Cardiac muscle cell (in vitro differentiated cells and primary cell): ENCODE measurements around the gene CREBL2. TPM values are rescaled to one million over a fixed set of nuclear protein-coding genes. Genes with fewer than 3 reads are reported as not detected.
"Not testable (repeated sequence)": the region's sequence is repeated elsewhere in the genome, so short reads cannot be mapped to it uniquely, and the experiment has no call there.

Source experiments
- DNase-seq, 2 donors: peaks; one replicate each; pipeline versions ENCODE4 v3.0.0 to v3.0.0-alpha.2; 2010 to 2017; ENCODE audit warnings: low read depth in 1 of 2, low spot score in 1 of 2
- H3K27ac ChIP-seq: fragments of 200-600 bp; sonication (generic); 2 replicates; pipeline ENCODE4 v1.5.1; 2016
- H3K27me3 ChIP-seq: fragments of 200-600 bp; sonication (generic); 2 replicates; pipeline ENCODE4 v1.6.0; 2016; ENCODE audit warnings: control low read depth
- H3K36me3 ChIP-seq: fragments of 200-600 bp; sonication (generic); 2 replicates; pipeline ENCODE4 v1.5.1; 2016; ENCODE audit warnings: control low read depth
- H3K4me1 ChIP-seq: fragments of 200-600 bp; sonication (generic); 2 replicates; pipeline ENCODE4 v1.8.1; 2017; ENCODE audit warnings: low read depth, mild to moderate bottlenecking, mixed run types
- H3K4me3 ChIP-seq: fragments of 200-600 bp; sonication (generic); 2 replicates; pipeline ENCODE4 v1.5.1; 2016; ENCODE audit warnings: mild to moderate bottlenecking
- H3K9me3 ChIP-seq: fragments of 200-600 bp; sonication (generic); 2 replicates; pipeline ENCODE4 v1.5.1; 2017; ENCODE audit warnings: low read depth, mild to moderate bottlenecking, control low read depth
- polyA plus RNA-seq: library from polyadenylated mRNA; unstranded; fragments of >200 nt; fragmentation: Nextera tagmentation; extraction: Ambion mirVana; gene quantifications from 2 replicates; pipeline ENCODE4 v1.2.1, GENCODE V29; 2016
- total RNA-seq: library from RNA; depleted of rRNA; stranded (reverse); fragments of >200 nt; gene quantifications from 2 replicates; pipeline ENCODE4 v1.2.3, GENCODE V29; 2016
- TF ChIP-seq, protein P1 (sequence below): IDR thresholded peaks from 2 replicates; pipeline ENCODE4 v1.5.1; 2012; ENCODE audit warnings: low read depth, mild to moderate bottlenecking, low read length

The CREBL2 gene, protein sequence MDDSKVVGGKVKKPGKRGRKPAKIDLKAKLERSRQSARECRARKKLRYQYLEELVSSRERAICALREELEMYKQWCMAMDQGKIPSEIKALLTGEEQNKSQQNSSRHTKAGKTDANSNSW
- total RNA-seq (16.0 and 18.3 TPM in 2 replicates), polyA plus RNA-seq (20.1 and 20.8 TPM in 2 replicates)

DNA sequence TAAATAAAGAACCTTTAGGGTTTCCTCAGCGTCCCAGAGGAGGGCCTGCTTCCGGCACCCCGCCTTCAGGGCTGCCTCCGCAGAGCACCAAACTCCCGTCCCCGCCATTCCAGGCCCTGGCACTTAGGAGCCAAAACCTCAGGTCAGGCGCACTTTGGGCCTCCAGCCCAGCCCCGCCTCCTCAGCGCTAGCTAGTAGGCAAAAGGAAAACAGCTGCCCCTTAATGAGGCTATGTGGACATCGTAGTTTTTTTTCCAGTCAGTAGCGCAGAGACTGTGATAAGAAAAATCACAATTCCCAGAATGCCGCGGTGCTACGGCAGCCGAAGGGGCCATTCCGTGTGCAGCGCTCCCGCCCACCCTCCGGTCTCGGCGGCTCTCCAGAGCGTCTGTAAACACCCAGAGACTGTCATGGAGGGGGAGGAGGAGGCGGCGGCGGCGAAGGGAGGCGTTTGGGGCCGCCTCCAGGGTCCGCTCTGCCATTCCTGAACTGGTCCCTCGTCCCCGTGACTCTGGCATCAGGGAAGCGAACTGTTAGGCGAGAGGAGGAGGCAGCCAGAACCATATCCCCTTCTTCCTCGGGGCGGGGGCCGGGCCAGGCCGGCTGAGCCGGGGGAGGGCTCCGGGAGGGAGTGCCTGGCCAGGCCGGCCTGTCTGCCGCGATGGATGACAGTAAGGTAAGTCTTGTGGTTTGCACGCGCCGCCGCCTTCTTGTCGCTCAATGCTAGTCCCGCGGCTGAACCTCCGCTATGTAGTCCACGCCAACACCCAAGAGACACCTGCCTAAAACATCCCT lies at the start of gene CREBL2:
CREBL2 (plus strand) TSS at position 365 of the 795 bp plus-strand sequence; CDS start at position 662, 297 bp downstream.
- Histone ChIP-seq H3K27me3 (no peaks in the 10 kb centered on the region), H3K36me3 (no peaks in the 10 kb centered on the region), H3K4me1 (peaks cover 9% of the 10 kb centered on the region), H3K9me3 (no peaks in the 10 kb centered on the region), H3K27ac (peak within 1 kb of the TSS; percentile 94), H3K4me3 (peak within 1 kb of the TSS; percentile 52)
- peak; percentile 97 to 99 for DNase-seq
- TF ChIP-seq, protein P1, sequence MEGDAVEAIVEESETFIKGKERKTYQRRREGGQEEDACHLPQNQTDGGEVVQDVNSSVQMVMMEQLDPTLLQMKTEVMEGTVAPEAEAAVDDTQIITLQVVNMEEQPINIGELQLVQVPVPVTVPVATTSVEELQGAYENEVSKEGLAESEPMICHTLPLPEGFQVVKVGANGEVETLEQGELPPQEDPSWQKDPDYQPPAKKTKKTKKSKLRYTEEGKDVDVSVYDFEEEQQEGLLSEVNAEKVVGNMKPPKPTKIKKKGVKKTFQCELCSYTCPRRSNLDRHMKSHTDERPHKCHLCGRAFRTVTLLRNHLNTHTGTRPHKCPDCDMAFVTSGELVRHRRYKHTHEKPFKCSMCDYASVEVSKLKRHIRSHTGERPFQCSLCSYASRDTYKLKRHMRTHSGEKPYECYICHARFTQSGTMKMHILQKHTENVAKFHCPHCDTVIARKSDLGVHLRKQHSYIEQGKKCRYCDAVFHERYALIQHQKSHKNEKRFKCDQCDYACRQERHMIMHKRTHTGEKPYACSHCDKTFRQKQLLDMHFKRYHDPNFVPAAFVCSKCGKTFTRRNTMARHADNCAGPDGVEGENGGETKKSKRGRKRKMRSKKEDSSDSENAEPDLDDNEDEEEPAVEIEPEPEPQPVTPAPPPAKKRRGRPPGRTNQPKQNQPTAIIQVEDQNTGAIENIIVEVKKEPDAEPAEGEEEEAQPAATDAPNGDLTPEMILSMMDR, result no peak

DNA sequence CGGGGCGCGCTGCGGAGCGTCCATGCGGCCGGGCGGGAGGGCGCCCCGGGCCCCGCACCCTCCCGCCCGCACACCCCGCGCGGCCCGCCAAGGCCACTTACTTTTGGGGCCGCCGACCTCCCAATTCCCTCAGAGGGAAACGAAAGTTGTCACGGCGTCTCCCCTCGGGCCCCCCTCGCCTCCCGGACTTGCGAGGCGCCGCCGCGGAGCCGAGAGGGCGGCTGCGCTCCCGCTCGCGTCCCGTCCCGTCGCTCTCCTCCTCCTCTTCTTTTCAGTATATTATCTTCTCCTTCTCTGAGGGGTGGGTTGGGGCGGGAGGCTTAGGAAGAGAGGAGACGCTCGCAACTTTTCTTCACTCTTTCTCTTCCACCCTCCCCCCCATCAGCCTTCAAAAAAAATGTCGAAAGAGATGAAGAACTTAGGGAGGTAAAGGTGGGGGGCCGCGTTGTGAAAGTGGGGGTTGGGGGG lies 49.6 kb upstream of the CREBL2 start:
- H3K27me3 ChIP-seq, result no peaks in the 10 kb centered on the region
- H3K4me3 ChIP-seq, result peak overlapping the region; percentile 99
- no peaks in the 10 kb centered on the region for H3K36me3 ChIP-seq
- DNase-seq, result peak; percentile 50 to 60
- H3K4me1 ChIP-seq, result peaks cover 26% of the 10 kb centered on the region
- peak overlapping the region; percentile 100 for H3K27ac ChIP-seq
- TF ChIP-seq, protein P1, result no peak
- H3K9me3 ChIP-seq, result no peaks in the 10 kb centered on the region

DNA sequence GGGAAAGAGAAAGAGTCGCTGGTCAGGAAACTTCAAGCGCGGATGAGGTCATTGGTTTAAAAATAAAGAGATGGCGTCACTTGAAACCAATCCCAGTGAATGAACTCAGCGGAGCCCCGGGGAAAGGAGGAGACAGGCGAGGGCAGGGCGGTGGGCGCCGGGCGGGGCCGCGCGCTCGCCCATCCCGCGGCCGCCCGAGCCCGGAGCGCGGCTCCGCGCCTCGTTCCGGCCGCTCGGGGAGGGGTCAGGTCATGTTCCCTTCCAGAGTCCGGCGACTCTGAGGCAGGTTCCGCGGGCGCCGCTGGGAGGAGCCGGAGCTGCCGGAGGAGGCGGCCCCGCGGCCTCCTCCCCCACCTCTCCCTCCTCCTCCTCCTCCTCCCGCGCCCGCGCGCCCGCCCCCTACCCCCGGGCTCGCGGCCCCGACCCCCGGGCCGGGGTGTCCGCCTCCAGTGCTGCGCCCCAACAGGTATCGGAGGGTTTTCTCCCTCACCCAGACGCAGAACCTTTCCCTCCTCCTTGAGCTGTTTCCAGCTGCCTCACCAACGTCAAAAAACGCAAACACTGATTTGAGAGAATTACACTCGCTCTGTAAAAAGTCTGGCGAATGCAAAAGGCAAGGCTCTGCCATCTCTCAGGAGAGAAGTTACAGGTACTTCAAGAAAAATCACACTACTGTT lies 49.0 kb upstream of the CREBL2 start, which contains the start of gene DUSP16:
DUSP16 (minus strand) TSS at position 279 of the 677 bp plus-strand sequence. CDS start 41,765 bp downstream, outside the sequence.
- no peaks in the 10 kb centered on the region for H3K9me3 ChIP-seq
- TF ChIP-seq, protein P1, result no peak
- peak within 1 kb of the TSS; percentile 100 for H3K27ac ChIP-seq
- peak within 1 kb of the TSS; percentile 99 for H3K4me3 ChIP-seq
- peak; percentile 97 for DNase-seq
- no peaks in the 10 kb centered on the region for H3K36me3 ChIP-seq
- H3K27me3 ChIP-seq, result no peaks in the 10 kb centered on the region
- H3K4me1 ChIP-seq, result peaks cover 26% of the 10 kb centered on the region

DNA sequence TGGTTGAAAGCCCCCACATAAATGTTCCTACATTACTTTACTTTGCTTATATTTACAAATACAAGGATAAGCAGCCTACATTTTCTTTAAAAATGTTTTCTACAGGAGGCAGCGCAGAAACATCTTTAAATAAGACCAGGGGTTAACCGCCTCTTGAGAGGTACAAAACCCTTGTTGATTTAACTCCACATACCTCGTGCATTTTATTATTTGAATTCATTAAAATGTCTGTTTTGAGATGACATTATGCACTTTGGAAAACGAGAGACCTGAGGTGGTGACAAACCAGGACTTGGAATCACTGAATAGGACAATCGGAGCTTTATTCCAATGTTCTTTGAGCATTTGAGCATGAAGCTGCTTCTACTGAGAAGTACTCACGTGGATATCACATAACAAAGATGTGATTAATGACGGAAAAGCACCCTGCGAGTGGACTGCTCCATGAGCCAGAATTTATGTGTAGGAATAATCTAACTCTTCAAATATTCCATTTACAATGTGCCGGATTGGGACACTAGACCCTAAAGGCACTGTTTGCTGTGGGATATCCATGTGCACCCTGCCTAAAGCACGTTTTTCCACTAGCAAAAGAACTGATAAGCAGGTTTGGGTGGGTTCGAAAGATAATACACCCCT lies 48.3 kb upstream of the CREBL2 start:
- Histone ChIP-seq H3K9me3 (no peaks in the 10 kb centered on the region), H3K27me3 (no peaks in the 10 kb centered on the region), H3K27ac (peak overlapping the region; percentile 100), H3K4me1 (peaks cover 26% of the 10 kb centered on the region), H3K4me3 (peak overlapping the region; percentile 47), H3K36me3 (no peaks in the 10 kb centered on the region)
- TF ChIP-seq, protein P1, result no peak
- DNase-seq, result peak; percentile 18 to 19

DNA sequence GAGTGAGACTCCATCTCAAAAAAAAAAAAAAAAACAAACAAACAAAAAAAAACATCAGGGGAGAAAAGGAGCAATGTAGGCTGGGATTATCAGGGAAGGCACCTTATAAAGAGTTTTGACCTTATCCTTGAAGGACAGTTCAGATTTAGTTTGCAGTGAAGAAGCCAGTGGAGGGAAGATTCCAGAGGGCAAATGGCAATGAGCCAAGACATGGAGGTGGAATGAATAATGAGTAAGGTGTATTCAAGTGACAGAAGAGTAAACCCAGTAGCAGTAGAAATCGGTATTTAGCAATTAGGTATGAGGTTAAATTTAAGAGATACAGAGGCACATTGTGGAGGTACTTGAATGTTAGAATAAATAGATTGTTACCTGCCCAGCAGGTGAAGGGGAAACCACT lies 46.8 kb upstream of the CREBL2 start:
- no peaks in the 10 kb centered on the region for H3K36me3 ChIP-seq
- H3K4me1 ChIP-seq, result peaks cover 15% of the 10 kb centered on the region
- no peak overlapping the region for H3K4me3 ChIP-seq
- no peak for DNase-seq
- TF ChIP-seq, protein P1, result no peak
- H3K27me3 ChIP-seq, result no peaks in the 10 kb centered on the region
- H3K27ac ChIP-seq, result no peak overlapping the region
- H3K9me3 ChIP-seq, result no peaks in the 10 kb centered on the region

DNA sequence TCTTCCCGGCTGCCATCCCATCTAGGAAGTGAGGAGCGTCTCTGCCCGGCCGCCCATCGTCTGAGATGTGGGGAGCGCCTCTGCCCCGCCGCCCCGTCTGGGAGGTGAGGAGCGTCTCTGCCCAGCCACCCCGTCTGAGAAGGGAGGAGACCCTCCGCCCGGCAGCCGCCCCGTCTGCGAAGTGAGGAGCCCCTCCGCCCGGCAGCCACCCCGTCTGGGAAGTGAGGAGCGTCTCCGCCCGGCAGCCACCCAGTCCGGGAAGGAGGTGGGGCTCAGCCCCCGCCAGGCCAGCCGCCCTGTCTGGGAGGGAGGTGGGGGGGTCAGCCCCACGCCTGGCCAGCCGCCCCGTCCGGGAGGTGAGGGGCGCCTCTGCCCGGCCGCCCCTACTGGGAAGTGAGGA lies 45.7 kb upstream of the CREBL2 start:
- H3K36me3 ChIP-seq, H3K4me3 ChIP-seq, H3K27me3 ChIP-seq, H3K9me3 ChIP-seq, H3K27ac ChIP-seq, H3K4me1 ChIP-seq, DNase-seq: not testable (repeated sequence)
